DMS 273 treated with DMSO at 0.1 percent for 48 hours (cell line): Measurements from ENCODE around the gene CDC25B.
A peak's percentile ranks its signal among the peaks of the same experiment; 100 is the strongest.
"Not testable (repeated sequence)": the region's sequence is repeated elsewhere in the genome, so short reads cannot be mapped to it uniquely, and the experiment has no call there.

Experiments used
- DNase-seq: peaks from one replicate; lab custom pipeline; 2025; lab: John Stamatoyannopoulos, UW

Gene CDC25B

DNA sequence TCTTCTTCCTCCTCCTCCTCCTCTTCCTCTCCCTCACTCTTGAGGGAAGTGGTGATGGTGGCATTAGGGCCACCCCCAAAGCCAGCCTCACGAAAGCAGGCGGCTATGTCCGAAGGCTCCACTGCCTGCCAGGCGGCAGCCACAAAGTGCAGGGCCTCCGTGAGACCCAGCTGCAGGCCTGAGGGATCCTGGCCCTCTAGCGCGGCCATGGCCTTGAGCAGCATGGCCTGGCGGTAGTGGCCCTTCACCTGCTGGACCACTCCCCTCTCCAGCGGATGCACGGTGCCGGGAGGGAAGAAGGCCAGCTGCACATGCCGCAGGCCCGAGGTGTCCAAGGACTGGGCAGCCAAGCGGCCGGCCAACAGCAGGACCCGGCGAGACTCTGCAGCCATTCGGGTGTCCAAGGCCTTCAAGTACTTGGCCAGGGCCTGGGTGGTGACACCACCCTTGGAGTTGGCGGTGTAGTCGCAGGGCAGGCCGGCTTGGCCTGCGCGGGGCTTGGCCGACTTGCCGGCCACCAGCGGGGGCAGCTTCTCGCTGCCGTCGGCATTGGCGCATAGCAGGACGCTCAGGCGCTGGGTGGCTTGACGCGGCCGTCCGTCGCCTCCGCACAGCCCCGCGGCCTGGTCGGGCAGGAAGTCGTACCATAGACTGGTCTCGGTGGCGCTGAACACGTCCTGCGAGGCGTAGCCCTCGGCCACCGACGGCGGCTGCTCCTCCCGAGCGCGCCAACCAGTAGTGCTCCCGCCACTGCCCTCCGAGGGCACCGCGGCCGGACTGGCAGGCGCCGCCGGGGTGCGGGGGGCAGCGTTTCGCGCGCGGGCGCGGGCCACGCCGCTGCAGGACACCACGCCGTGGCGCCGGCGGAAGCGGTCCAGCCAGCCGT lies 10.6 kb upstream of the CDC25B start:
- no peak for DNase-seq

DNA sequence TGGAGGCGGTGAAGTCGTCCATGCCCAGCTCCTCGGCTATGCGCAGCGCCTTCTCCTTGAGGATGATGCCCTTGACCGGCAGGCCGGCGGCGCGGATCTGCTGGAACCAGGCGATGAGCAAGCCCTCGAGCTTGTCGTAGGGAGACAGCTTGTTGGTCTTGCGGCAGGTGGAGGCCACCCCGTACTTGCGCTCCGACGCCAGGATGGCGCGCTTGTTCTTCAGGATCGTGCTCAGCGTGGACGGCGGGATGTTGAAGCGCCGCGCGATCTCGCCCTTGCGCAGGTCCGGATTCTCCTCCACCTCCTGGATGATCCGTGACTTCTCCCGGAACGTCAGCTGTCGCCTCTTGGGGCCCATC lies 10.0 kb upstream of the CDC25B start:
- peak; percentile 4 for DNase-seq

DNA sequence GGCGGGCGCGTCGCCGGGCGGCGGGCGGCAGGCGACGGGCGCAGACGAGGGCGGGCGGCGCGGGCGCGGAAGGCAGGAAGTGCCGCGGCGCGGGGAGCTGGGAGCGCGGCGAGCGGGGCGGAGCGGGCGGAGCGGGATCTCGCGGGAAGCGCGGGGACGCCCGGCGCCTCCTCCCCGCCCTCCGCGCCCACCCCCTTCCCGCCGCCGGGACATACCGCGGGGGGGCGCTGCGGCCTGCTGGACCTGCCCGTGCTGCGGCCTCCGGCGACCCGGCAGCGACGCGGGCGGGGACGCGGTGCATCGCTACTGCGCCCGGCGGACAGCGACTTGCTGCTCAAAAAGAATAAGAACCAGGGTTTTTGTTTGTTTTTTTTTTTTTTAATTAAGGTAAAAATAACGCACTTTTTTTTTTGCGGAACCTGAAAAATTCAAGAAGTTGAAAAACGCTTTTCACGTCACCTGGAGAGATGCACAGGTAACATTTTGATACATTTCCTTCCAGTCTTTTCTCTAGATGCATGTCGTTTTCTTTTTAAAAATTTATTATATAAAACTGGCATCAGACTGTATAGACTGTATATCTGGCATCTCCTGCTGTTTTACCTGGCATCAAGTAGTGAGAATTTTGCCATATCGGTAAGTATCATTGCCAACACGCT lies 9.3 kb upstream of the CDC25B start, which contains the start of gene CENPB:
CENPB (minus strand) TSS at position 76 of the 659 bp plus-strand sequence. CDS start 257 bp downstream, outside the sequence.
- peak; percentile 67 for DNase-seq

DNA sequence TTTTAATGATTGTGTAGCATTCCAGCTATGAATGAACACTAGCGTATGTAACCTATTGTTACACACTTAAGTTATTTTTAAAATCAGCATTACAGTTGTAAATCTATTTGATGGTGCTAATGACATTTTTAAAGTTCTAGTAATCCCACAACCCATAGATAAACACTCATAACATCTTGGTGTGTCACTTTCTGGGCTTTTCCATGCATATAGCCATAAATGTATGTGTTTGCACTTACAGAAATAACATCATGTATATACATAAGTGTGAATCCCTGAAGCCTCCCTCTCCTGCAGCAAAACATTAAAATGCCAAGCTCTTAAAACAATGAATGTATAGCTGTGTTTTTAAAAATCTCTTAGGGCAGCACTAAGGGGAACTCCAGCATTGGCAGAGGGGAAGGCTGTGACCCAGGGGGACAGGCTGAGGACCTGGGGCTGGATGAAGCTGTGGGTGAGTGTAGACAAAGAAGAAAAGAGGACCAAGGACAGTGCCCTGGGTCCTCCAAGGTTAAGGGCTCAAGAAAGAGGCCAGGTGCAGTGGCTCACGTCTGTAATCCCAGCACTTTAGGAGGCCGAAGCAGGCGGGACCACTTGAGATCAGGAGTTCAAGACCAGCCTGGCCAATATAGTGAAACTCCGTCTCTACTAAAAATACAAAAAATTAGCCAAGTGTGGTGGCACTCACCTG lies 8.6 kb upstream of the CDC25B start:
- no peak for DNase-seq

DNA sequence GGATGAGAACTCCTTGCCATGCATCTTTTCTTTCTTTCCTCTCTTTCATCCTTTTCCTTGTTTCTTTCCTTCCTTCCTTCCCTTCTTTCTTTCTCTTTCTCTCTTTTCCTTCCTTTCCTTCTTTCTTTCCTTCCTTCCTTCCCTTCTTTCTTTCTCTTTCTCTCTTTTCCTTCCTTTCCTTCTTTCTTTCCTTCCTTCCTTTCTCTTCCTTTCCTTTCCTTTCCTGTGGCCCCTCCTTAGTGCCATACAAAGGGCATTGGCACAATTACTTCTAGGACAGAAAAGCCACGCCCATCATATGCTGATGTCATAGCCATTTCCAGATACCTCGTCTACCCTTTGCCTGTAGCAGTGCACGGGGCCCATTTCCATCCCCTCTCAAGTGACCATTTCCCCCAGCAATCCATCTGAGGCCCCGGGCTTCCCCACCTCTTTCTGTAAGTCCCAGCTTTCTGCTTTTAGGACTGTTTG lies 7.4 kb upstream of the CDC25B start:
- no peak for DNase-seq

DNA sequence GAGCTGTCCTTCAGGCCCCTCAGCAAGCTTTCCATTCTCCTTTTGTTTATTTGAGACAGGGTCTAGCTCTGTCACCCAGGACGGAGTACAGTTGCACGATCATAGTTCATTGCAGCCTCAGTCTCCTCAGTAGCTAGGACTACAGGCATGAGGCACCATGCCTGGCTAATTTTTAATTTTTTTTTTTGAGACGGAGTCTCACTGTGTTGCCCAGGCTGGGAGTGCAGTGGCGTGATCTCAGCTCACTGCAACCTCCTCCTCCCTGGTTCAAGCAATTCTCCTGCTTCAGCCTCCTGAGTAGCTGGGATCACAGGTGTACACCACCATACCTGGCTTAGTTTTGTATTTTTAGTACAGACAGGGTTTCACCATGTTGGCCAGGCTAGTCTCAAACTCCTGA lies 6.9 kb upstream of the CDC25B start:
- DNase-seq, result not testable (repeated sequence)

DNA sequence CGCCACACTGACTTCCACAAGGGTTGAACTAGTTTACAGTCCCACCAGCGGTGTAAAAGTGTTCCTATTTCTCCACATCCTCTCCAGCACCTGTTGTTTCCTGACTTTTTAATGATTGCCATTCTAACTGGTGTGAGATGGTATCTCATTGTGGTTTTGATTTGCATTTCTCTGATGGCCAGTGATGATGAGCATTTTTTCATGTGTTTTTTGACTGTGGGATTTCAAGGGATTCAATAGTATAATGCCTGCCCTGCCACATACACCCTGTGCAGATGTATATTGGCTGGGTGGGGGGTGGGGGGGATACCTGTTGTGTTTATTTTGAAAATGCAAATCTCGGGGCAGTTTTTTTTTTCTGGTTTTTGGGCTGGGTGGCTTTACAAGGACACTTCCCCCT lies 1.9 kb upstream of the CDC25B start:
- not testable (repeated sequence) for DNase-seq

DNA sequence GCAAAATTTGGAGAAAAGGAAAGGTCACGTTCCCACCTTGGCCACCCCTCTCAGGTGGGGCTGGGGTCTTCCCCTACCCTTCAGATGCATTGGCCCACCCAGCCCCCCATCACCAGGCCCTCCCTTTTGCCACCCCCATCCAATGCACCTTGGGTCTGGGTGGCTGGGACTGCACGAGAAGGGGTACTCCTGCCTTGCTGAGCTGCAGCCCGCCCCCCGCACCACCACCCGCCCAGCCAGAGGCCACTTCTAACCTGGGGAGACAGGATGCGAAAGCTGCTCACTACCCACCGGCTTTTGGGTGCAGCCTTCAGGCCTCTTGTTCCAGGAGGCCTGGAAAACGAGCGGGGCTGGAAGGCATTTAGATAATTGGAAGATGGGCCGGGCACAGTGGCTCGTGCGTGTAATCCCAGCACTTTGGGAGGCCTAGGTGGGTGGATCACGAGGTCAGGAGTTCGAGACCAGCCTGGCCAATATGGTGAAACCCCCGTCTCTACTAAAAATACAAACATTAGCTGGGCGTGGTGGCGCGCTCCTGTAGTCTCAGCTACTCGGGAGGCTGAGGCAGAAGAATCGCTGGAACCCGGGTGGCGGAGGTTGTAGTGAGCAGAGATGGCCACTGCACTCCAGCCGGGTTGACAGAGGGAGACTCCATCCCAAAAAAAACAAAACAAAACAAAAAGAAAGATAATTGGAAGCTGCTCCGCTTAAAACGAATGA lies 1.2 kb upstream of the CDC25B start:
- no peak for DNase-seq

DNA sequence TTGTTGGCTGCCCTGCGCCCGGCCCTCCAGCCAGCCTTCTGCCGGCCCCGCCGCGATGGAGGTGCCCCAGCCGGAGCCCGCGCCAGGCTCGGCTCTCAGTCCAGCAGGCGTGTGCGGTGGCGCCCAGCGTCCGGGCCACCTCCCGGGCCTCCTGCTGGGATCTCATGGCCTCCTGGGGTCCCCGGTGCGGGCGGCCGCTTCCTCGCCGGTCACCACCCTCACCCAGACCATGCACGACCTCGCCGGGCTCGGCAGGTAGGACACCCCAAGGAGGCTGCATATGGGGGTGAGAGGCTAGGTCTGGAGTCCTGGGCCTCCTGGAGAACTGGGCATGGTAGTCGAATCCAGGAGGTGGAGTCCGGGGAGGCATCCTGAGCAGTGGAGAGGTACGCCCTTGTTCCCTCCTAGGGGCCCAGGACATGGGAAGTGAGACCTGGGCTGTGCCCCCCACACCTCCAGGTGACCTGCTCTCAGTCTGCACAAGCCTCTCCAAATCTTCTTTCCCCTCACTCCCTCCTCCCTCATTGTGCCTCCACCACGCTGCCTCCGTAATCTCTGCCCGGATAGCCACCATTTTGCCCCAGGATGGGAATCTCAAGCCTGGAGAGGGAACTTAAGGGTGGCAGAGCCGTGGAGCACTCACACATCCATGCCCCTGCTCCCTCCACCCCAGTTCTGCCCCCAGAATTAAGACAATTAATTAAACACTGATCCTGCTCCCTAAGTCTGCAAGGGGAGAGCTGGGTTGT lies 541 bp downstream of the CDC25B start:
- no peak for DNase-seq

DNA sequence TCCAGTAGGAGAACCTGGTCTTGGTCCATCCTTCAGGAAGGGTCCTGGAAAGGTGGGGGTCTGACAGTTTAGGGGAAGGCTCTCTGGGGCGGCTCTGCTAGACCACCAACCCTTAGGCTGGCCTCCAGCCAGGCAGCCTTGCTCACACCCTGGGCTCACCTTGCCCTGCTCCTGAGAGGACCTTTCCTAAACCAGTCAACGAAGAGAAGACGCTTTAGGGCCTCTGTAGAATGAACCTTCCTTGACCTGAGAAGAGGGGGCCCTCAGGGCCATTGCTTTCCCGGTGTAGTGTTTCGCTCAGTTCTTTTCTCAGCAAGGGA lies 1.1 kb downstream of the CDC25B start:
- no peak for DNase-seq

DNA sequence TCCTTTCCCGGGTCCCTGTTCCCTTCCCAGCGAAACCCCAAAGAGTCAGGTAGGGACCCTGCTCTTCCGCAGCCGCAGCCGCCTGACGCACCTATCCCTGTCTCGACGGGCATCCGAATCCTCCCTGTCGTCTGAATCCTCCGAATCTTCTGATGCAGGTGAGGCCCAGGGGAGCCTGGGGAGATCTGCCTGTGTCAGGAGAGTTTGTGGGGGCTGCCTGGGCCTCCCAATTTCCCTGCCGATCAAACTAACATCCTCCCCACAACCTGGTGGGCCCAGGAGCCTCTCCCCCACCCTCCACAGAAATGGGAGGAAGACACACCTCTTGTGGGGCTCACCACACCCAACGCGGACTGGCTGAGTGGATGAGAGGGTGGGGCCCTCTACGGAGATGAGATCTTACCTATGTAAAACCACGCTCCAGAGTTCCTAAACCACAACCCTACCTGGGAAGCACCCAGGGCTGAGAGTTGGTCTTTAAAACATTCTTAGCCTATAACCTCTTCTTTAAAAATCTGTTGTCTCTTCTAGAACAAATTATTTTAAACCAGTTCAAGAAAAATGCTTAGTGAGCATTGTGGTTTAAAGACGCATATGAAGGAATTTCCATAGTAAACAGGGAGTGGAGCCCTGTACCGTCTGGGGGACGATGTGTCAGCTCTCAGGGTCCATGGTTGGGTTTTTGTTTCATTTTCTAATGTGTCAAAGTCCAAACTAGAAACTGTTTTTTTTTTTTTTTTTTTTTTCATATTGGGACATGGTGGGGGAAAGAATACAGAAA lies 1.7 kb downstream of the CDC25B start:
- no peak for DNase-seq

DNA sequence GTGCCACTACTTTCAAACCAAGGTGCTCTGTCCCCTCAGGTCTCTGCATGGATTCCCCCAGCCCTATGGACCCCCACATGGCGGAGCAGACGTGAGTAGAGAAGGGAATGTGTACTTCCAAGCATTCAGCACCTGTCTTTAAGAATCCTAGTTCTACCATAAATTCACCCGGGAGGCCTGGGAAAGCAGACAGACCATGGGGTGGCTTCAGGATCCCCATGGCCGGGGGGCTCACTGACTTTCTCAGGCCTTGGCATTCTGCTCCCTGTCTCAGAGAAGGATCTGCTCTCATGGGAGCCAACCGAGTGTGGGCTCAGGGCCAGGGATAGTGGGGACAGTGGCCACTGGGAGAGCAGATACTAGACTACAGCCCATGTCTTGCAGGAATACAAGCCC lies 2.3 kb downstream of the CDC25B start:
- DNase-seq, result no peak

DNA sequence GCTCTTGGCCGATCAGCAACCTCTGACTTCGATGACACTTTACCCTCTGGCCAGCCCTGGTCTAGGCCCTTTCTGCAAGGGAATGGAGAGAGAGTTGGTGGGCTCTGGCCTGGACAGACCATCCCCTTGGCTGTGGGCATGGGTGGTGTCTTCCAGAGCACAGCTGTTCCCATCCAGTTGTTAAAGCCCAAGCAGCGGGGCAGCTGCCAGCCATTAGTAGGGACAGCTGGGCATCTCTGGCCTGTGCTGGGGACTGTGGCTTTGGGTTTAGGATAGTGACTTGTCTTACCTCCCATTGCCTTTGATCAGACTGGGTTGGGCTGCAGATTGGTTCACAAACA lies 2.8 kb downstream of the CDC25B start:
- DNase-seq, result no peak

DNA sequence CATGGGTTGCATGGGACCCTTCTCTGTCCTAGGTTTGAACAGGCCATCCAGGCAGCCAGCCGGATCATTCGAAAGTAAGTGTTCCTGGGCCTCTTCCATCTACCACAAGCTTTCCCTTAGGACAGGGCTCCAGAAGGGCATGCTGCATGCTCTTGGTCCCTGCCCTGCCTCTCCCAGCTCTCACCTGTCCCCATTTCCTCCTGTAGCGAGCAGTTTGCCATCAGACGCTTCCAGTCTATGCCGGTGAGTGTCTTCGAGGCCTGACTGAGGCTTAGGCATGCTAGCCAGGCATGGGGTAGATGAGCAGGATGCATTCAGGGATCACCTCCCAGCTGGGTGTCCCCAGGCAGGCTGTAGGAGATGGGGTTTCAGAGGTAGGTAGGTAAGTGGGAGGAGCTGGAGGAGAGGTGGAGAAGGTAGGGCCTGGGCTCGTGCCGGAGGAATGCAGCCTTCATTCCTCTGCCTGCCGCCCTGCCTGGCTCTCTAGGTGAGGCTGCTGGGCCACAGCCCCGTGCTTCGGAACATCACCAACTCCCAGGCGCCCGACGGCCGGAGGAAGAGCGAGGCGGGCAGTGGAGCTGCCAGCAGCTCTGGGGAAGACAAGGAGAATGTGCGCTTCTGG lies 4.3 kb downstream of the CDC25B start:
- DNase-seq, result no peak

DNA sequence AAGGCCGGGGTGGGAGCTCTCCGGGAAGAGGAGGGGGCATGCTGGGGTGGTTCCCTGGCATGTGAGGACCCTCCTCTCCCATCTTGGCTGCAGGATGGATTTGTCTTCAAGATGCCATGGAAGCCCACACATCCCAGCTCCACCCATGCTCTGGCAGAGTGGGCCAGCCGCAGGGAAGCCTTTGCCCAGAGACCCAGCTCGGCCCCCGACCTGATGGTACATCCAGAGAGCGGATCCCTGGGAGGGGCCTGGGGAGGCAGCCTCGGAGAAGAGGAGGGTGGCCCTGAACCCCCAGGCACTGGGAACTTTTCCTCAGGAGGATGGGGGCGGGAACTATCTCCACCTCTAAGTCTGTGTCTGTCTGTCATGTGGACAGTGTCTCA lies 4.8 kb downstream of the CDC25B start:
- DNase-seq, result no peak

DNA sequence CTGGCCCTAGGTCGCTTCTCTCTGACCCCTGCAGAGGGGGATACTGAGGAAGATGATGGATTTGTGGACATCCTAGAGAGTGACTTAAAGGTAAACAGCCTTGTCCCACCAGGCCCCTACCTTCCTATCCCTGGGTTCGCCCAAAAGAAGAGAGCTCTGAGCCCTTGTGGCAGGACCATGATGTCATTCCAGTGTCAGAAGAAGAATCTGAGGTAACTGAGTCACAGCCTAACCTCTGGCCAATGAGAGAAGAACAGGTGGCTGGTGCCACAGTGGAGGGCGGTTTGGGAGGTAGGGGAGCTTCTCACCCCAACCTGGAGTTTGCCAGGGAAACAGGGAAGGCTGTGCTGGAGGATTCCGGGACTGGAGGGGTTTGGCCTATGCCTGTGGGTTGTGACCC lies 5.2 kb downstream of the CDC25B start:
- DNase-seq, result no peak

DNA sequence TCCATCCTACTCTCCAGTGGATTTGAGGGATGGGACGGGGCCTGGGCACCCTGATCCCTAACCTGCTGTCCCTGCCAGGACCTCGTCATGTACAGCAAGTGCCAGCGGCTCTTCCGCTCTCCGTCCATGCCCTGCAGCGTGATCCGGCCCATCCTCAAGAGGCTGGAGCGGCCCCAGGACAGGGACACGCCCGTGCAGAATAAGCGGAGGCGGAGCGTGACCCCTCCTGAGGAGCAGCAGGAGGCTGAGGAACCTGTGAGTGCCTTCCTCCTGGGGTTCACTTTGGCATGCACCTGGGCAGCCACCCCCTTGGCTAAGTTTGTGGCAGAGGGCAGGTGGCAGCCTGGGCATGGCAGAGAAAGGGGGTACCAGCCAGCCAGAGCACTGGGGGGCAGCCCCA lies 5.7 kb downstream of the CDC25B start:
- no peak for DNase-seq

DNA sequence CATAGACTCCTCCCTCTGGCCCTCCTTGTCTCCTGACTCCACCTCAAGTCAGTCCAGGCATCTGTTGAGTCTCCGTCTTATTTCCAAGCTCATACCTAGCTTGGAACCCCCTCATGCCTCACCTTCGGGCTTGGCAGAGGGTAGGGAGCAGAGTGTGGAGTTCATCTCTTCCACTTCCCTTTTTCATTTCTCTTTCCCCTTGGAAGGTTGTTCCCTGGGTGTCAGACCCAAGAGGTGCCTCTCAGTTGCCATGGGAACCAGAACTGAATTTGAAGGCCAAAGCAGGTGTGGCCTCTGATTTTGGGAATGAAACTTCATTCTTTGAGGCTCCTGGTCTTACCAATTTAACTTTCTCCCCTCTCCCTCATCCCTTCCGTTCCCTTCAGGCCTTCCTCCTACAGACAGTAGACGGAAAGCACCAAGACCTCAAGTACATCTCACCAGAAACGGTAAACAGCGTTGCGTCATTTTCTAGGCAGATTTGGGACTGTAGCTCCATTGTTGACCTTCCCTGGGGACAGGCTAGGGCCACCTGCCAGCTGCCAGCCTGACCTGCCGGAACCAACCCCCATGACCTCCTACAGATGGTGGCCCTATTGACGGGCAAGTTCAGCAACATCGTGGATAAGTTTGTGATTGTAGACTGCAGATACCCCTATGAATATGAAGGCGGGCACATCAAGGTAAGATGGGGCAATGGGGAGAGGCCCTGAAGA lies 6.6 kb downstream of the CDC25B start:
- DNase-seq, result no peak

DNA sequence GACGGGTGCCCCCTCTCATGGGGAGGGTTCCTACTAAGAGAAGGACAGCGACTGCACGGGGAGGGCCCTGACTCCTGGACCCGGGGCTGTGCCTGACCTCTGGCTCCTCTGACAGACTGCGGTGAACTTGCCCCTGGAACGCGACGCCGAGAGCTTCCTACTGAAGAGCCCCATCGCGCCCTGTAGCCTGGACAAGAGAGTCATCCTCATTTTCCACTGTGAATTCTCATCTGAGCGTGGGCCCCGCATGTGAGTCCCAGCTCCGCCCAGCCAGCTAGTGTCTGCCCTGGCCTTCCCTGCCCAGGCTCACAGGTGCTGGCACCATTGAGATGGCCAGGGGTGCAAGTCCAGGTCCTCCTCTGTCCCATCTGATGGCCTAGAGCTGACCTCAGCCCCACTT lies 7.2 kb downstream of the CDC25B start:
- DNase-seq, result no peak

DNA sequence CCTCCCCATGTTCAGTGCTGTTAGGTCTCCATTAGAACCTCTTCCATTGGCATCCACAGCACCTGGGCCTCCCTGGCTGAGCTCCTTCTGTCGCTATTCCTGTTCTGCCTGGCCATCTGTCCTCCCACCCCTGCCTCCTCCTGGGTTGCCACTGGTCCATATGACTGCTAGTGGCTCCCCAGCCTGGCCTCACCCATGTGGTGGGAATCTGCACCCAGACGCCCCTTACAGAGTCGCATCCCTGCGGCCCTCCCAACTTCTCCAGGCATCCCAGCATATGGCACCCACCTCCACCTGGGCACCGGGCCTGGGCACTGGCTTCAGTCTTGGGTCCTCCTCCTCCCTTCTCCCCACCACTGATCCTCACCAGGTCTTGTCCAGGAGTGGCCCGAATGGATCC lies 7.7 kb downstream of the CDC25B start:
- DNase-seq, result peak; percentile 33
